Measurements from ENCODE around the gene BCL7A. TPM values are rescaled to one million over a fixed set of nuclear protein-coding genes. Genes with fewer than 3 reads are reported as not detected.
A peak's percentile ranks its signal among the peaks of the same experiment; 100 is the strongest.

BCL7A gene
- total and polyA plus RNA-seq, 2 donors (not counting 1 experiment from before 2014, with no cell fraction given): 71.0 to 75.9 TPM

DNA sequence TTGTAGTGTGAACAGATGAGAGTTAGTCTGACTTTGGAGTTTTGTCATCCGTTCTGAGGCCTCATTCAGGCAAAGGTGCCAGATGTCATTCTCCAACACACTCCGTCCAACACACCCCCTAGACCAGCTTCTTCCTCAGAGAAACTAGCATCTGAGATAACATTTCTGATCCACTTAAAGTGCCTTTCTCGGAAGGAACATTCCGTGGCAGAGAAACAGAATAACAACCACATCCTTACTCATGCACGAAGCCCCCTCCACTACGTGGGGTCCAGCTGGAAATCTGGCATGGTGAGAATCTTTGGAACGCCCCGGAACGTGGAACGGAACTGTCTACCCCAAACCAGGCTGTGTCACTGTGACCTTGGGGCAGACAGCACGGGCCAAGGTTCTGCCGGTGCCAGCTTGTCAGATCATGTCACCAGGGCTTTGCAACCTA lies 17.0 kb upstream of the BCL7A start:
- Mint-ChIP-seq H3K27me3 (no peaks in the 10 kb centered on the region), H3K27ac (peak overlapping the region; percentile 93), H3K4me1 (peaks cover 79% of the 10 kb centered on the region), H3K9me3 (ENCODE audit: insufficient read depth) (no peaks in the 10 kb centered on the region), H3K4me3 (peak overlapping the region; percentile 79)
- DNase-seq (no peak), ATAC-seq (ENCODE audit: low read depth) (peak; percentile 16)
- CTCF ChIA-PET: interaction anchor here (0.8 to 3.4 kb wide), 11 partner anchors 12 to 210 kb away, joined by 3 to 24 read pairs (median 4); partner anchors contain the start of genes BCL7A, CFAP251 and RHOF
- H3K79me2 ChIP-seq (ENCODE audit: control insufficient read depth, insufficient read depth, low read length): peaks cover 16% of the 10 kb centered on the region
- POLR2A ChIA-PET: interaction anchor here (0.6 to 4.8 kb wide), 12 partner anchors 9 to 235 kb away, joined by 3 to 48 read pairs (median 4); partner anchors contain the start of gene BCL7A
- peak overlapping the region; percentile 58 for H3K9ac ChIP-seq (ENCODE audit: low read length)
- H2AFZ ChIP-seq (ENCODE audit: insufficient read depth, low read depth, low read length, poor library complexity, severe bottlenecking): peak overlapping the region; percentile 54
- no peaks in the 10 kb centered on the region for H4K20me1 ChIP-seq (ENCODE audit: control insufficient read depth, insufficient read depth, low read length, poor library complexity, severe bottlenecking)
- intact Hi-C loops (cut with micrococcal nuclease): loop anchor here (1.0 kb wide), 4 partner anchors 12 to 86 kb away; partner anchors contain the start of gene CFAP251
- H3K4me3 ChIP-seq (ENCODE audit: control extremely low read depth in 1 of 5, extremely low read depth in 1 of 5, insufficient read depth in 1 of 5, low read depth in 2 of 5, low read length in 4 of 5): peak overlapping the region in 2 of 5 experiments; percentile 26 to 44
- TF ChIP-seq CTCF (IDR thresholded peaks at IDR 0.05) (no peak), EZH2 (IDR thresholded peaks at IDR 0.05; ENCODE audit: borderline replicate concordance, insufficient read depth, low read depth, low read length, poor library complexity, severe bottlenecking) (no peak)
- H3K36me3 ChIP-seq (replicated peaks in 1 of 2; ENCODE audit: control extremely low read depth in 1 of 2, control insufficient read depth in 1 of 2, extremely low read depth in 1 of 2, insufficient read depth in 2 of 2, low read length in 1 of 2): no peaks in the 10 kb centered on the region
- peaks cover 0 to 3% (median under 1%) of the 10 kb centered on the region in 3 donors for H3K9me3 ChIP-seq (ENCODE audit: control extremely low read depth in 1 of 3, control insufficient read depth in 2 of 3, insufficient read depth in 1 of 3, low read length in 2 of 3)
- H3K4me2 ChIP-seq (replicated peaks; ENCODE audit: low read depth, low read length, poor library complexity, severe bottlenecking): peak overlapping the region; percentile 80
- H3K27ac ChIP-seq (ENCODE audit: low read length in 2 of 2): peak overlapping the region; percentile 77 to 80
- H3K27me3 ChIP-seq (replicated peaks in 1 of 4; ENCODE audit: control extremely low read depth in 1 of 4, control insufficient read depth in 3 of 4, insufficient read depth in 4 of 4, low read length in 3 of 4): no peaks in the 10 kb centered on the region
- H3K4me1 ChIP-seq (ENCODE audit: control insufficient read depth in 2 of 2, insufficient read depth in 2 of 2, low read length in 2 of 2): peaks cover 76 to 83% of the 10 kb centered on the region in 2 donors
- WGBS (ENCODE audit: insufficient coverage): 20% methylated on average over 7 of the region's 12 CpGs

GRCh38 chr12:122005252-122005776 lies 16.4 kb upstream of the BCL7A start:
- Histone ChIP-seq H2AFZ (ENCODE audit: insufficient read depth, low read depth, low read length, poor library complexity, severe bottlenecking) (no peak overlapping the region), H3K4me1 (ENCODE audit: control insufficient read depth in 2 of 2, insufficient read depth in 2 of 2, low read length in 2 of 2) (peaks cover 82 to 89% of the 10 kb centered on the region in 2 donors), H3K9ac (ENCODE audit: low read length) (peak overlapping the region; percentile 58), H3K36me3 (replicated peaks in 1 of 2; ENCODE audit: control extremely low read depth in 1 of 2, control insufficient read depth in 1 of 2, extremely low read depth in 1 of 2, insufficient read depth in 2 of 2, low read length in 1 of 2) (no peaks in the 10 kb centered on the region), H3K27me3 (replicated peaks in 1 of 4; ENCODE audit: control extremely low read depth in 1 of 4, control insufficient read depth in 3 of 4, insufficient read depth in 4 of 4, low read length in 3 of 4) (no peaks in the 10 kb centered on the region), H3K4me2 (replicated peaks; ENCODE audit: low read depth, low read length, poor library complexity, severe bottlenecking) (peak overlapping the region; percentile 80), H3K9me3 (ENCODE audit: control extremely low read depth in 1 of 3, control insufficient read depth in 2 of 3, insufficient read depth in 1 of 3, low read length in 2 of 3) (no peaks in the 10 kb centered on the region), H4K20me1 (ENCODE audit: control insufficient read depth, insufficient read depth, low read length, poor library complexity, severe bottlenecking) (no peaks in the 10 kb centered on the region), H3K79me2 (ENCODE audit: control insufficient read depth, insufficient read depth, low read length) (peaks cover 16% of the 10 kb centered on the region), H3K27ac (ENCODE audit: low read length in 2 of 2) (peak overlapping the region; percentile 77 to 80), H3K4me3 (ENCODE audit: control extremely low read depth in 1 of 5, extremely low read depth in 1 of 5, insufficient read depth in 1 of 5, low read depth in 2 of 5, low read length in 4 of 5) (peak overlapping the region in 2 of 5 experiments; percentile 0 to 44)
- DNase-seq (peak; percentile 31), ATAC-seq (ENCODE audit: low read depth) (no peak)
- ChIA-PET POLR2A (interaction anchor here (0.6 to 4.8 kb wide), 13 partner anchors 10 to 1440 kb away, joined by 3 to 48 read pairs (median 5); partner anchors contain the start of genes BCL7A and CFAP251), CTCF (interaction anchor here (1.0 to 3.4 kb wide), 12 partner anchors 13 to 211 kb away, joined by 3 to 24 read pairs (median 4); partner anchors contain the start of genes BCL7A, CFAP251 and RHOF)
- Mint-ChIP-seq H3K9me3 (ENCODE audit: insufficient read depth) (no peaks in the 10 kb centered on the region), H3K27ac (peak overlapping the region; percentile 93), H3K4me3 (peak overlapping the region; percentile 79), H3K27me3 (no peaks in the 10 kb centered on the region), H3K4me1 (peaks cover 83% of the 10 kb centered on the region)
- intact Hi-C loops (cut with micrococcal nuclease): no loop called here
- TF ChIP-seq EZH2 (IDR thresholded peaks at IDR 0.05; ENCODE audit: borderline replicate concordance, insufficient read depth, low read depth, low read length, poor library complexity, severe bottlenecking) (no peak), CTCF (IDR thresholded peaks at IDR 0.05) (no peak)
- 52% methylated on average over 8 of the region's 11 CpGs for WGBS (ENCODE audit: insufficient coverage)

Data from B cell (primary cell).